ENCODE results near the gene ATXN1. TPM values are rescaled to one million over a fixed set of nuclear protein-coding genes. Genes with fewer than 3 reads are reported as not detected.

ATXN1 gene
- total and polyA plus RNA-seq, 2 of the 8 experiments (the other 6 are each of a cell fraction or from before 2014, with no cell fraction given) = 1.6 to 4.0 TPM

DNA sequence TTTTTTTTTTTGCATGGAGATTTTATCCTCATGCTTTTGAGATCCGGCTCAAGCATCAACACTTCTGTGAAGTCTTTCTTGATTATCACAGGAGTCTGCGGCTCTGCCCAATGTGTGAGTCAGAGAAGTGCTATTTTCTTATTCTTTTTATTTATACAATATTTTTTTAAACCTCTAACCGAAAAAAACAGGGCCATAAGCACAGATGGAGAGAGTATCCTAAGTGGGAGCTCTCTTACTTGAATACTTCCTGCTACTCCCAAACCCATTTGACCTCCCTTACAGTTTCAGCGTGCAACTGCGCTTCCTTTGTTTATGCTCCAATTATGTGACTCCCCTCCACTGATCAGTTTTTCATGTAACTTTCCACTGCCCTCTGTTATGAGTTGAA is 8.7 kb upstream of the ATXN1 start:
- POLR2A ChIA-PET (ENCODE audit: partially characterized antibody) = no interaction called here
- no peak overlapping the region for H2BK120ac ChIP-seq (replicated peaks; ENCODE audit: low read depth, low read length)
- H3K14ac ChIP-seq (ENCODE audit: insufficient read length) = no peak overlapping the region
- no peaks in the 10 kb centered on the region for H4K20me1 ChIP-seq (replicated peaks in 1 of 2; ENCODE audit: control insufficient read depth in 1 of 2, insufficient read depth in 2 of 2, low read length in 2 of 2)
- no peak overlapping the region for H2BK12ac ChIP-seq (ENCODE audit: low read depth, low read length)
- 91% methylated on average over 5 of the region's 5 CpGs; no CpG with 5 or more reads in 1 of the 2 experiments for WGBS, 2 experiments (ENCODE audit: extremely low coverage in 1 of 2, insufficient coverage in 1 of 2, insufficient read length in 1 of 2, insufficient replicate concordance in 2 of 2, low coverage in 1 of 2, low lambda C conversion rate in 2 of 2, missing lambda C conversion rate in 1 of 2)
- no peak overlapping the region for H3K27ac ChIP-seq (ENCODE audit: low read depth, low read length)
- no peak overlapping the region for H2BK20ac ChIP-seq (ENCODE audit: low read length)
- H2BK5ac ChIP-seq (ENCODE audit: low read depth, low read length) = no peak overlapping the region
- no peak overlapping the region for H3K23ac ChIP-seq (ENCODE audit: insufficient read length)
- H3K27me3 ChIP-seq (replicated peaks in 1 of 4; ENCODE audit: control insufficient read depth in 3 of 4, extremely low read depth in 1 of 4, insufficient read depth in 3 of 4, low read length in 3 of 4) = no peaks in the 10 kb centered on the region; a peak in 2 of 7 replicates
- H2AK5ac ChIP-seq (ENCODE audit: low read depth, low read length) = no peak overlapping the region
- H2BK15ac ChIP-seq (ENCODE audit: low read length) = no peak overlapping the region
- H4K5ac ChIP-seq (ENCODE audit: insufficient read length, low read depth, low read length) = no peak overlapping the region
- H4K8ac ChIP-seq (ENCODE audit: extremely low read depth, insufficient read depth, low read length) = no peak overlapping the region
- no peak overlapping the region for H2AFZ ChIP-seq (ENCODE audit: low read length)
- no peaks in the 10 kb centered on the region for H3K9me3 ChIP-seq (ENCODE audit: insufficient read depth in 2 of 2, low read depth in 1 of 2, low read length in 1 of 2)
- CTCF ChIA-PET (ENCODE audit: partially characterized antibody) = interaction anchor here (1.0 to 2.2 kb wide), 11 partner anchors 12 to 328 kb away, joined by 3 to 10 read pairs (median 4); no protein-coding TSS in a partner anchor
- no peak for TF ChIP-seq EP300 (IDR thresholded peaks at IDR 0.05; ENCODE audit: borderline replicate concordance in 1 of 2, low read depth in 2 of 2, low read length in 2 of 2)
- TF ChIP-seq GABPA (IDR thresholded peaks at IDR 0.05; ENCODE audit: borderline replicate concordance, insufficient read depth, low read length) = no peak
- H3K4me1 ChIP-seq (replicated peaks in 1 of 4; ENCODE audit: control insufficient read depth in 3 of 4, insufficient read depth in 4 of 4, low read length in 3 of 4) = peaks cover 0 to 3% (median 0%) of the 10 kb centered on the region in 4 experiments; a peak in 1 of 7 replicates
- no peak overlapping the region for H3K9ac ChIP-seq (replicated peaks in 1 of 4; ENCODE audit: extremely low read depth in 1 of 4, low read depth in 3 of 4, low read length in 3 of 4)
- no peak overlapping the region for H3K4me2 ChIP-seq (ENCODE audit: insufficient read depth in 1 of 2, low read depth in 2 of 2, low read length in 2 of 2)
- no peak overlapping the region for H3K56ac ChIP-seq (replicated peaks; ENCODE audit: insufficient read length, low read depth, low read length)
- H3K36me3 ChIP-seq (ENCODE audit: control insufficient read depth in 2 of 4, insufficient read depth in 4 of 4, low read length in 3 of 4) = no peaks in the 10 kb centered on the region
- no peaks in the 10 kb centered on the region for H3K23me2 ChIP-seq (ENCODE audit: low read depth, low read length)
- no peak for FAIRE-seq
- DNase-seq (ENCODE audit: low read depth in 1 of 2, low spot score in 2 of 2) = no peak
- no peak overlapping the region for H4K91ac ChIP-seq (replicated peaks; ENCODE audit: insufficient read length, low read length)
- no peak overlapping the region for H3K18ac ChIP-seq (ENCODE audit: extremely low read depth, low read length)
- no peak overlapping the region for H3K4ac ChIP-seq (replicated peaks; ENCODE audit: insufficient read length, low read depth, low read length)
- no peak overlapping the region for H3K4me3 ChIP-seq (ENCODE audit: extremely low read depth in 1 of 4, insufficient read depth in 2 of 4, low read depth in 3 of 4, low read length in 4 of 4)
- no peaks in the 10 kb centered on the region for H3K79me1 ChIP-seq (ENCODE audit: low read depth, low read length)
- H3K79me2 ChIP-seq (ENCODE audit: control insufficient read depth in 1 of 2, insufficient read depth in 2 of 2, low read length in 2 of 2) = no peaks in the 10 kb centered on the region
